ENCODE measurements around the gene NAB1. TPM values are rescaled to one million over a fixed set of nuclear protein-coding genes. Genes with fewer than 3 reads are reported as not detected.

The NAB1 gene
- total RNA-seq, 1 donor from 2014 or later = 71.6 TPM

GRCh38 chr2:190685333-190685732 lies 36.5 kb downstream of the NAB1 start:
- TF ChIP-seq CTCF (IDR thresholded peaks at IDR 0.05; ENCODE audit: unreplicated experiment) = no peak
- DNase-seq (ENCODE audit: low spot score in 2 of 2, unreplicated experiment in 2 of 2) = no peak
- H3K36me3 Mint-ChIP-seq = peaks cover 14% of the 10 kb centered on the region
- no peaks in the 10 kb centered on the region for H3K27me3 Mint-ChIP-seq (ENCODE audit: low read depth)
- peaks cover 21% of the 10 kb centered on the region for H3K4me1 Mint-ChIP-seq
- H3K9me3 Mint-ChIP-seq = no peaks in the 10 kb centered on the region
- no peak overlapping the region for H3K4me3 Mint-ChIP-seq
- peak overlapping the region; percentile 21 for H3K27ac Mint-ChIP-seq

- TF ChIP-seq CTCF (IDR thresholded peaks at IDR 0.05; ENCODE audit: unreplicated experiment) = no peak
- no peak overlapping the region for H3K27ac Mint-ChIP-seq
- no peaks in the 10 kb centered on the region for H3K27me3 Mint-ChIP-seq (ENCODE audit: low read depth)
- peaks cover 17% of the 10 kb centered on the region for H3K36me3 Mint-ChIP-seq
- DNase-seq (ENCODE audit: low spot score in 2 of 2, unreplicated experiment in 2 of 2) = no peak
- no peak overlapping the region for H3K4me3 Mint-ChIP-seq
- H3K4me1 Mint-ChIP-seq = peaks cover 3% of the 10 kb centered on the region
- H3K9me3 Mint-ChIP-seq = no peaks in the 10 kb centered on the region
Observed at GRCh38 chr2:190693533-190694232, 44.8 kb downstream of the NAB1 start.

GRCh38 chr2:190694479-190694878 lies 45.6 kb downstream of the NAB1 start:
- H3K27ac Mint-ChIP-seq = no peak overlapping the region
- H3K4me1 Mint-ChIP-seq = peaks cover 10% of the 10 kb centered on the region
- no peaks in the 10 kb centered on the region for H3K9me3 Mint-ChIP-seq
- no peaks in the 10 kb centered on the region for H3K27me3 Mint-ChIP-seq (ENCODE audit: low read depth)
- H3K36me3 Mint-ChIP-seq = peaks cover 14% of the 10 kb centered on the region
- no peak for DNase-seq (ENCODE audit: low spot score in 2 of 2, unreplicated experiment in 2 of 2)
- no peak overlapping the region for H3K4me3 Mint-ChIP-seq
- no peak for TF ChIP-seq CTCF (IDR thresholded peaks at IDR 0.05; ENCODE audit: unreplicated experiment)

- no peak overlapping the region for H3K27ac Mint-ChIP-seq
- peaks cover 21% of the 10 kb centered on the region for H3K4me1 Mint-ChIP-seq
- H3K9me3 Mint-ChIP-seq = no peaks in the 10 kb centered on the region
- peaks cover 7% of the 10 kb centered on the region for H3K36me3 Mint-ChIP-seq
- DNase-seq (ENCODE audit: low spot score in 2 of 2, unreplicated experiment in 2 of 2) = no peak
- TF ChIP-seq CTCF (IDR thresholded peaks at IDR 0.05; ENCODE audit: unreplicated experiment) = no peak
- H3K27me3 Mint-ChIP-seq (ENCODE audit: low read depth) = no peaks in the 10 kb centered on the region
- no peak overlapping the region for H3K4me3 Mint-ChIP-seq
Observed at GRCh38 chr2:190695739-190696138, 46.9 kb downstream of the NAB1 start.

GRCh38 chr2:190696792-190697398 lies 48.0 kb downstream of the NAB1 start:
- H3K4me1 Mint-ChIP-seq = peaks cover 24% of the 10 kb centered on the region

More at GRCh38 chr2:190696792-190697398, 48.0 kb downstream of the NAB1 start:
- Mint-ChIP-seq H3K27ac (peak overlapping the region; percentile 39), H3K36me3 (peaks cover 2% of the 10 kb centered on the region), H3K9me3 (no peaks in the 10 kb centered on the region), H3K4me3 (no peak overlapping the region), H3K27me3 (ENCODE audit: low read depth) (no peaks in the 10 kb centered on the region)
- TF ChIP-seq CTCF (IDR thresholded peaks at IDR 0.05; ENCODE audit: unreplicated experiment) = no peak
- no peak for DNase-seq (ENCODE audit: low spot score in 2 of 2, unreplicated experiment in 2 of 2)
